SH-SY5Y (cell line): Measurements from ENCODE around the gene SPOCK3.

Experiments used
- GATA2 ChIP-seq: IDR thresholded peaks from 2 replicates; pipeline ENCODE4 v1.6.1; 2011; ENCODE audit warnings: mild to moderate bottlenecking, low read depth, low read length
- GATA3 ChIP-seq: IDR thresholded peaks from 2 replicates; pipeline ENCODE4 v1.6.1; 2011; ENCODE audit warnings: low read depth, mild to moderate bottlenecking, low read length, moderate library complexity

- TF ChIP-seq GATA3 = no peak
- TF ChIP-seq GATA2 = no peak
Observed at GRCh38 chr4:166687828-166688227, 546.5 kb downstream of the SPOCK3 start.
